PFSK-1 (cell line): Measurements from ENCODE around the gene SPECC1.

Source experiments
- FOXP2 ChIP-seq: optimal IDR thresholded peaks from 2 replicates; pipeline ENCODE3; 2011; ENCODE audit warnings: borderline replicate concordance, control low read depth, inconsistent platforms; ENCODE audit not compliant: insufficient read depth; ENCODE audit errors: extremely low read length, extremely low read depth
- POLR2AphosphoS5 ChIP-seq: IDR thresholded peaks from 2 replicates; pipeline ENCODE4 v1.6.1; 2012; ENCODE audit warnings: low read depth, mild to moderate bottlenecking, control low read depth, low read length, moderate library complexity
- REST ChIP-seq, 2 experiments: IDR thresholded peaks; 2 replicates each; pipeline versions ENCODE4 v1.6.1 to v1.8.0; 2011 to 2012; ENCODE audit warnings: low read depth in 2 of 2, low read length in 2 of 2, control low read depth in 1 of 2, inconsistent platforms in 1 of 2, mild to moderate bottlenecking in 1 of 2, moderate library complexity in 1 of 2; ENCODE audit not compliant: insufficient read depth in 1 of 2
- SIN3A ChIP-seq: IDR thresholded peaks from 2 replicates; pipeline ENCODE4 v1.6.1; 2012; ENCODE audit warnings: mild to moderate bottlenecking, low read length, moderate library complexity, borderline replicate concordance; ENCODE audit not compliant: insufficient read depth
- TAF1 ChIP-seq: IDR thresholded peaks from 2 replicates; pipeline ENCODE4 v1.6.1; 2012; ENCODE audit warnings: low read length, control low read depth, borderline replicate concordance; ENCODE audit not compliant: insufficient read depth

Gene SPECC1

GRCh38 chr17:20306924-20307323, 297.8 kb downstream of the SPECC1 start:
- TF ChIP-seq FOXP2, result no peak
- TF ChIP-seq SIN3A, result no peak
- TF ChIP-seq REST (IDR thresholded peaks at IDR 0.05; ENCODE audit: insufficient read depth in 1 of 2, low read depth in 2 of 2, low read length in 2 of 2), result no peak
- no peak for TF ChIP-seq TAF1
- TF ChIP-seq POLR2AphosphoS5, result no peak

- TF ChIP-seq REST (IDR thresholded peaks at IDR 0.05; ENCODE audit: insufficient read depth in 1 of 2, low read depth in 2 of 2, low read length in 2 of 2), result no peak
- no peak for TF ChIP-seq FOXP2
- no peak for TF ChIP-seq TAF1
- TF ChIP-seq POLR2AphosphoS5, result no peak
- TF ChIP-seq SIN3A, result no peak
These were observed 298.3 kb downstream of the SPECC1 start for GRCh38 chr17:20307326-20307910.

GRCh38 chr17:20310481-20310880, 301.3 kb downstream of the SPECC1 start:
- TF ChIP-seq POLR2AphosphoS5, result no peak
- no peak for TF ChIP-seq TAF1
- no peak for TF ChIP-seq REST (IDR thresholded peaks at IDR 0.05; ENCODE audit: insufficient read depth in 1 of 2, low read depth in 2 of 2, low read length in 2 of 2)
- no peak for TF ChIP-seq SIN3A
- no peak for TF ChIP-seq FOXP2

GRCh38 chr17:20313306-20313705, 304.1 kb downstream of the SPECC1 start:
- TF ChIP-seq SIN3A (no peak), REST (IDR thresholded peaks at IDR 0.05; ENCODE audit: insufficient read depth in 1 of 2, low read depth in 2 of 2, low read length in 2 of 2) (no peak), FOXP2 (no peak), POLR2AphosphoS5 (no peak), TAF1 (no peak)
